Skeletal muscle satellite cell (primary cell): Measurements from ENCODE around the gene VOPP1.

ENCODE experiments used
- H3K27me3 ChIP-seq: 2 replicates; pipeline ENCODE4 v1.7.0; 2013; ENCODE audit warnings: low read length; ENCODE audit not compliant: control insufficient read depth, insufficient read depth
- H3K36me3 ChIP-seq: 2 replicates; pipeline ENCODE4 v1.7.0; 2013; ENCODE audit warnings: mild to moderate bottlenecking, control low read depth, low read length; ENCODE audit not compliant: insufficient read depth
- H3K4me1 ChIP-seq: 2 replicates; pipeline ENCODE4 v1.7.0; 2013; ENCODE audit warnings: low read length; ENCODE audit not compliant: control insufficient read depth, insufficient read depth
- H3K4me2 ChIP-seq: 2 replicates; pipeline ENCODE4 v1.7.0; 2013; ENCODE audit warnings: mild to moderate bottlenecking, low read length
- H3K4me3 ChIP-seq: 2 replicates; pipeline ENCODE4 v1.7.0; 2013; ENCODE audit warnings: low read length
- H3K9ac ChIP-seq: 2 replicates; pipeline ENCODE4 v1.7.0; 2013; ENCODE audit warnings: mild to moderate bottlenecking, low read depth, low read length, moderate library complexity
- H3K9me3 ChIP-seq: replicated peaks from 2 replicates; pipeline ENCODE4 v1.7.0; 2013; ENCODE audit warnings: mild to moderate bottlenecking, control low read depth, low read length

VOPP1 gene

GRCh38 chr7:55432939-55433784 lies 139.1 kb downstream of the VOPP1 start:
- H3K36me3 ChIP-seq = no peaks in the 10 kb centered on the region
- H3K9ac ChIP-seq = no peak overlapping the region

GRCh38 chr7:55432506-55432905 lies 139.8 kb downstream of the VOPP1 start:
- no peaks in the 10 kb centered on the region for H3K36me3 ChIP-seq
- H3K9me3 ChIP-seq = no peaks in the 10 kb centered on the region
- H3K27me3 ChIP-seq = no peaks in the 10 kb centered on the region
- no peak overlapping the region for H3K9ac ChIP-seq
- H3K4me2 ChIP-seq = no peak overlapping the region
- H3K4me1 ChIP-seq = no peaks in the 10 kb centered on the region
- H3K4me3 ChIP-seq = no peak overlapping the region

More at GRCh38 chr7:55432939-55433784, 139.1 kb downstream of the VOPP1 start:
- Histone ChIP-seq H3K9me3 (no peaks in the 10 kb centered on the region), H3K4me2 (no peak overlapping the region), H3K27me3 (no peaks in the 10 kb centered on the region), H3K4me1 (no peaks in the 10 kb centered on the region), H3K4me3 (no peak overlapping the region)

- Histone ChIP-seq H3K27me3 (no peaks in the 10 kb centered on the region), H3K4me2 (no peak overlapping the region), H3K9ac (no peak overlapping the region), H3K9me3 (no peaks in the 10 kb centered on the region), H3K4me3 (no peak overlapping the region), H3K36me3 (no peaks in the 10 kb centered on the region), H3K4me1 (no peaks in the 10 kb centered on the region)
Measured at GRCh38 chr7:55431898-55432297, 140.4 kb downstream of the VOPP1 start.

GRCh38 chr7:55429835-55430499 lies 142.3 kb downstream of the VOPP1 start:
- H3K4me3 ChIP-seq = no peak overlapping the region
- no peaks in the 10 kb centered on the region for H3K4me1 ChIP-seq
- no peak overlapping the region for H3K4me2 ChIP-seq
- no peaks in the 10 kb centered on the region for H3K9me3 ChIP-seq
- H3K36me3 ChIP-seq = peaks cover 13% of the 10 kb centered on the region
- H3K27me3 ChIP-seq = no peaks in the 10 kb centered on the region
- no peak overlapping the region for H3K9ac ChIP-seq

- Histone ChIP-seq H3K9me3 (no peaks in the 10 kb centered on the region), H3K4me3 (no peak overlapping the region), H3K36me3 (peaks cover 13% of the 10 kb centered on the region), H3K9ac (no peak overlapping the region), H3K27me3 (no peaks in the 10 kb centered on the region), H3K4me1 (peaks cover 7% of the 10 kb centered on the region), H3K4me2 (no peak overlapping the region)
Measured at GRCh38 chr7:55427800-55428199, 144.5 kb downstream of the VOPP1 start.

GRCh38 chr7:55427342-55427741 lies 145.0 kb downstream of the VOPP1 start:
- Histone ChIP-seq H3K4me2 (no peak overlapping the region), H3K4me3 (no peak overlapping the region), H3K27me3 (no peaks in the 10 kb centered on the region), H3K4me1 (peaks cover 7% of the 10 kb centered on the region), H3K36me3 (peaks cover 13% of the 10 kb centered on the region), H3K9ac (no peak overlapping the region), H3K9me3 (no peaks in the 10 kb centered on the region)

- H3K9me3 ChIP-seq = no peaks in the 10 kb centered on the region
- no peak overlapping the region for H3K9ac ChIP-seq
- no peak overlapping the region for H3K4me2 ChIP-seq
- peaks cover 13% of the 10 kb centered on the region for H3K36me3 ChIP-seq
- H3K27me3 ChIP-seq = no peaks in the 10 kb centered on the region
- H3K4me3 ChIP-seq = no peak overlapping the region
- H3K4me1 ChIP-seq = peaks cover 7% of the 10 kb centered on the region
Measured at GRCh38 chr7:55426676-55427075, 145.6 kb downstream of the VOPP1 start.

- Histone ChIP-seq H3K4me1 (peaks cover 13% of the 10 kb centered on the region), H3K27me3 (no peaks in the 10 kb centered on the region), H3K4me3 (no peak overlapping the region), H3K9me3 (no peaks in the 10 kb centered on the region), H3K4me2 (no peak overlapping the region), H3K36me3 (peaks cover 13% of the 10 kb centered on the region), H3K9ac (no peak overlapping the region)
Measured at GRCh38 chr7:55425141-55425752, 147.1 kb downstream of the VOPP1 start.

- Histone ChIP-seq H3K36me3 (peaks cover 13% of the 10 kb centered on the region), H3K4me2 (no peak overlapping the region), H3K27me3 (no peaks in the 10 kb centered on the region), H3K9me3 (no peaks in the 10 kb centered on the region), H3K4me1 (peaks cover 13% of the 10 kb centered on the region), H3K9ac (no peak overlapping the region), H3K4me3 (no peak overlapping the region)
Measured at GRCh38 chr7:55423891-55424290, 148.4 kb downstream of the VOPP1 start.

- no peaks in the 10 kb centered on the region for H3K9me3 ChIP-seq
- peaks cover 13% of the 10 kb centered on the region for H3K36me3 ChIP-seq
- no peaks in the 10 kb centered on the region for H3K27me3 ChIP-seq
- H3K4me2 ChIP-seq = no peak overlapping the region
- H3K4me3 ChIP-seq = no peak overlapping the region
- H3K9ac ChIP-seq = no peak overlapping the region
- H3K4me1 ChIP-seq = peaks cover 13% of the 10 kb centered on the region
Measured at GRCh38 chr7:55423277-55423711, 149.0 kb downstream of the VOPP1 start.
